GM12874 (cell line): Measurements from ENCODE around the gene SLC6A11.

Experiments
- CTCF ChIP-seq: IDR thresholded peaks from 2 replicates; pipeline ENCODE4 v1.5.1; 2011; ENCODE audit warnings: low read depth, mild to moderate bottlenecking, control low read depth, low read length, moderate library complexity; ENCODE audit not compliant: insufficient read depth

The SLC6A11 gene

GRCh38 chr3:10841100-10841499, 25.1 kb downstream of the SLC6A11 start:
- TF ChIP-seq CTCF: no peak

GRCh38 chr3:10843378-10843777, 27.4 kb downstream of the SLC6A11 start:
- TF ChIP-seq CTCF: no peak

- no peak for TF ChIP-seq CTCF
These were observed 29.2 kb downstream of the SLC6A11 start for GRCh38 chr3:10845001-10845761.

GRCh38 chr3:10845839-10846656, 30.0 kb downstream of the SLC6A11 start:
- no peak for TF ChIP-seq CTCF

GRCh38 chr3:10846657-10846975, 30.6 kb downstream of the SLC6A11 start:
- no peak for TF ChIP-seq CTCF

DNA sequence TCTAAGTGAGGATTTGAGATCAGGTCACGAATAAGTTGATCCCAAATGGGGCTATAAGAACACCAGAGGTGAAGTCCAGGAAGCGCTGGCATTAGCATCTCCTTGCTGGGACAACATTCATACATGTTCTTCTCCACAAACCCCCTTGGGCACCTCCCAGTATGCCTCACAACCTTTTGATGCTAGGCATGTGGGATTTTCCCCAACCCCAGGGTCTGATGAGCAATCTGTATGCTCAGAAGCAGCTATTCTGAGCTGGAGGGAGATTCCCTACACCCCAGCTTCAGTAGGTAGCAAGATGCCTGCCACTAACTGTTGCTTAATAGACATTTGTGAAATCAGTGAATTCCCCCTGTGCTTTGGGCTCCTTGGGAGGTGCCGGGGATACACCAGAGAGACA, 32.2 kb downstream of the SLC6A11 start:
- no peak for TF ChIP-seq CTCF

DNA sequence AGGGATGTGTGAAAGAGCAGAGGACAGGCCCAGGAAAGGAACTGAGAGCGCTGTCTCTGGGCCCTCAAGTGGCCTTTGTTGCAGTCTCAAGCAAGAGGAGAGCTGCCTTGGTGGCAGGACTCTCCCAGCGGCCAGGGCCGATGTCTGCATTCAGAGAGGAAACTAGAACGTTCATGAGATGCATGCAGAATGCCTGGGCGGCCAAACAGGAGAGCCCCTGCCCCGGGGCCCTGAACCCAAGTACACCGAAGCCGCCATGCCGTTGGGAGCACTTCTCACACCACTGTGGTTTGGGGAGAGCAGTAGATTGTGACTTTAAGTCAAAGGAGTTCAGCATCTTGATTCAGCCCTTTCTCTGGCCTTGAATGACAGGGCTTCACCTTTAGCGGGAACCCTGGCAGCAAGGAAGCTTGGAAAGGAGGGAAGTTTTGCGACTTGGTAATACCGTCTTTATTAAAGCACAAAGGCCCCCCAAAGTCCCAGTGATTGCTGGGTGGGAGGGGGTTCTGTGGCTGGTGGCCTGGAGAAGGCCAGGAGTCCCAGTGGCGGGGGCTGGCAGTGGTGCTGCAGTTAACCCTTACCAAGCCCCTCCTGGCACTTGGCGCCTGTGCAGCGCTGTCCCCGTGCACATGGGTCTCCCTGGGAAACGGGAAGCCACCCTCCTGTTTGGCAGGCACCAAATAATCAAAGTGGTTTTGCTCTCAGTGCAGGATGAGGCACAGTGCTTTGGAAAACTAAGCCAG, 36.2 kb downstream of the SLC6A11 start:
- TF ChIP-seq CTCF: no peak
